Right lung (tissue), 5 donors: ENCODE results near the gene KIF7. TPM values are rescaled to one million over a fixed set of nuclear protein-coding genes. Genes with fewer than 3 reads are reported as not detected.
A peak's percentile ranks its signal among the peaks of the same experiment; 100 is the strongest.

Experiments
- DNase-seq, 2 donors: peaks; one replicate each; pipeline ENCODE4 v3.0.0-alpha.2; 2013
- polyA plus RNA-seq, 5 donors: library from polyadenylated mRNA; unstranded; fragments of 120-200 nt; gene quantifications; one replicate each; pipeline versions ENCODE4 v1.2.1 to v1.2.3, GENCODE V29; 2013; ENCODE audit warnings: inconsistent platforms in 1 of 5, low replicate concordance in 1 of 5; ENCODE audit not compliant: insufficient read length in 5 of 5, insufficient read depth in 1 of 5

The KIF7 gene
- polyA plus RNA-seq, 5 donors, result 9.8 to 14.8 (median 12.3) TPM

- DNase-seq, result no peak
Observed at GRCh38 chr15:89648106-89649012, 6.9 kb downstream of the KIF7 start.

GRCh38 chr15:89647191-89647851 is 7.9 kb downstream of the KIF7 start:
- peak in 1 of 2 donors; percentile 48 for DNase-seq

GRCh38 chr15:89646416-89647141 is 8.7 kb downstream of the KIF7 start:
- DNase-seq, result no peak

- DNase-seq, result no peak
Observed at GRCh38 chr15:89645680-89646079, 9.6 kb downstream of the KIF7 start.

- no peak for DNase-seq
Observed at GRCh38 chr15:89642106-89642505, 13.2 kb downstream of the KIF7 start.

- no peak for DNase-seq
Observed at GRCh38 chr15:89641053-89641452, 14.2 kb downstream of the KIF7 start.

GRCh38 chr15:89640245-89640644 is 15.0 kb downstream of the KIF7 start:
- DNase-seq, result no peak

- no peak for DNase-seq
Observed at GRCh38 chr15:89633585-89633984, 21.7 kb downstream of the KIF7 start.

GRCh38 chr15:89632563-89633430 is 22.5 kb downstream of the KIF7 start:
- no peak for DNase-seq

- no peak for DNase-seq
Observed at GRCh38 chr15:89631902-89632264, 23.4 kb downstream of the KIF7 start.

- DNase-seq, result no peak
Observed at GRCh38 chr15:89630974-89631901, 24.0 kb downstream of the KIF7 start.

- no peak for DNase-seq
Observed at GRCh38 chr15:89630260-89630659, 25.0 kb downstream of the KIF7 start.

GRCh38 chr15:89629829-89630228 is 25.4 kb downstream of the KIF7 start:
- DNase-seq, result no peak

- DNase-seq, result no peak
Observed at GRCh38 chr15:89628806-89629715, 26.2 kb downstream of the KIF7 start.

- DNase-seq, result no peak
Observed at GRCh38 chr15:89628301-89628700, 27.0 kb downstream of the KIF7 start.

GRCh38 chr15:89627256-89627970 is 27.9 kb downstream of the KIF7 start:
- no peak for DNase-seq

GRCh38 chr15:89625716-89626115 is 29.6 kb downstream of the KIF7 start:
- no peak for DNase-seq

GRCh38 chr15:89623165-89623564 is 32.1 kb downstream of the KIF7 start:
- no peak for DNase-seq

GRCh38 chr15:89621547-89621946 is 33.7 kb downstream of the KIF7 start:
- no peak for DNase-seq
